IMR-90 (cell line): ENCODE data around the gene B9D1. TPM values are rescaled to one million over a fixed set of nuclear protein-coding genes. Genes with fewer than 3 reads are reported as not detected.

Experiments
- ATAC-seq: fragments of 200-7000 bp; cut with Tn5 transposase; 2 replicates; pipeline ENCODE4 v1.9.1; 2020; ENCODE audit warnings: low read depth, mild to moderate bottlenecking, moderate library complexity
- BruUV-seq: library from RNA; stranded (reverse); fragments of 400-500 nt; replicated peaks from 2 replicates; lab custom pipeline; 2021; lab: Mats Ljungman, UMichigan
- CTCF ChIA-PET: fragments of 300-600 bp; formaldehyde crosslinking; extraction: SDS; loops from one replicate; lab custom pipeline; 2021; ENCODE audit warnings: antibody characterized with exemption; lab: Yijun Ruan, JAX
- POLR2A ChIA-PET: fragments of 300-600 bp; sonication (Branson Sonifier 250); formaldehyde crosslinking; loops from one replicate; lab custom pipeline; 2022; ENCODE audit warnings: antibody characterized with exemption; ENCODE audit not compliant: unreplicated experiment; lab: Charles Lee
- DNase-seq: peaks from one replicate; pipeline ENCODE4 v3.0.0; 2013
- H2AFZ ChIP-seq: replicated peaks from 2 replicates; pipeline ENCODE3; 2013; ENCODE audit warnings: low read length, mild to moderate bottlenecking; ENCODE audit not compliant: poor library complexity
- H2AK5ac ChIP-seq: 2 replicates; pipeline ENCODE4 v1.6.1; 2013; ENCODE audit warnings: low read depth, low read length, inconsistent platforms
- H2AK9ac ChIP-seq: replicated peaks from 2 replicates; pipeline ENCODE3; 2013; ENCODE audit warnings: mild to moderate bottlenecking, low read depth, low read length, moderate library complexity; ENCODE audit not compliant: poor library complexity
- H2BK120ac ChIP-seq: 2 replicates; pipeline ENCODE4 v1.6.1; 2013; ENCODE audit warnings: low read depth, low read length, inconsistent platforms
- H2BK15ac ChIP-seq: 3 replicates; pipeline ENCODE4 v1.6.1; 2013; ENCODE audit warnings: low read depth, low read length, inconsistent platforms
- H2BK20ac ChIP-seq: 2 replicates; pipeline ENCODE4 v1.6.1; 2013; ENCODE audit warnings: low read depth, mild to moderate bottlenecking, inconsistent platforms, low read length, moderate library complexity
- H2BK5ac ChIP-seq: 2 replicates; pipeline ENCODE4 v1.6.1; 2013; ENCODE audit warnings: mild to moderate bottlenecking, low read depth, low read length, inconsistent platforms; ENCODE audit not compliant: poor library complexity, severe bottlenecking
- H3K14ac ChIP-seq: replicated peaks from 2 replicates; pipeline ENCODE4 v1.6.1; 2013; ENCODE audit warnings: low read depth, low read length, inconsistent platforms
- H3K18ac ChIP-seq: 2 replicates; pipeline ENCODE4 v1.6.1; 2013; ENCODE audit warnings: low read depth, low read length, control low read depth
- H3K23ac ChIP-seq: 2 replicates; pipeline ENCODE4 v1.6.1; 2013; ENCODE audit warnings: low read depth, low read length, inconsistent platforms
- H3K27ac ChIP-seq: 2 replicates; pipeline ENCODE4 v1.5.1; 2013; ENCODE audit warnings: mild to moderate bottlenecking, control low read depth, low read length; ENCODE audit not compliant: insufficient read depth
- H3K27me3 ChIP-seq: 2 replicates; pipeline ENCODE4 v1.6.1; 2013; ENCODE audit warnings: low read length; ENCODE audit not compliant: control insufficient read depth, insufficient read depth
- H3K36me3 ChIP-seq: 2 replicates; pipeline ENCODE4 v1.6.1; 2013; ENCODE audit warnings: low read length, mixed read lengths; ENCODE audit not compliant: control insufficient read depth, insufficient read depth
- H3K4ac ChIP-seq: 2 replicates; pipeline ENCODE4 v1.6.1; 2013; ENCODE audit warnings: low read depth, low read length, inconsistent platforms
- H3K4me1 ChIP-seq: 2 replicates; pipeline ENCODE4 v1.6.1; 2013; ENCODE audit warnings: low read length, mixed read lengths; ENCODE audit not compliant: control insufficient read depth, insufficient read depth
- H3K4me2 ChIP-seq: 2 replicates; pipeline ENCODE4 v1.6.1; 2013; ENCODE audit warnings: low read depth, mild to moderate bottlenecking, control low read depth, low read length, moderate library complexity
- H3K4me3 ChIP-seq: 2 replicates; pipeline ENCODE4 v1.5.1; 2013; ENCODE audit warnings: low read depth, mild to moderate bottlenecking, control low read depth, low read length, moderate library complexity; ENCODE audit not compliant: insufficient read depth
- H3K56ac ChIP-seq: 2 replicates; pipeline ENCODE4 v1.6.1; 2013; ENCODE audit warnings: low read length, inconsistent platforms; ENCODE audit not compliant: insufficient read depth; ENCODE audit errors: extremely low read depth
- H3K79me1 ChIP-seq, 2 experiments: 2 replicates each; pipeline ENCODE4 v1.6.1; 2013; ENCODE audit warnings: low read length in 2 of 2, inconsistent platforms in 1 of 2, low read depth in 1 of 2
- H3K9ac ChIP-seq: 2 replicates; pipeline ENCODE4 v1.6.1; 2013; ENCODE audit warnings: low read depth, low read length, control low read depth
- H3K9me1 ChIP-seq: 2 replicates; pipeline ENCODE4 v1.6.1; 2013; ENCODE audit warnings: low read length, inconsistent platforms; ENCODE audit not compliant: insufficient read depth
- H3K9me3 ChIP-seq: 2 replicates; pipeline ENCODE4 v1.6.1; 2013; ENCODE audit warnings: low read length; ENCODE audit not compliant: control insufficient read depth, insufficient read depth
- H4K20me1 ChIP-seq: 2 replicates; pipeline ENCODE4 v1.6.1; 2013; ENCODE audit warnings: low read length, inconsistent platforms; ENCODE audit not compliant: insufficient read depth
- H4K5ac ChIP-seq: 2 replicates; pipeline ENCODE4 v1.6.1; 2013; ENCODE audit warnings: mild to moderate bottlenecking, low read depth, low read length, control low read depth
- H4K8ac ChIP-seq, 2 experiments: 2 replicates each; pipeline ENCODE4 v1.6.1; 2013; ENCODE audit warnings: low read depth in 2 of 2, low read length in 2 of 2, control low read depth in 1 of 2, inconsistent platforms in 1 of 2
- H4K91ac ChIP-seq: 2 replicates; pipeline ENCODE4 v1.6.1; 2013; ENCODE audit warnings: low read depth, low read length, inconsistent platforms; ENCODE audit not compliant: insufficient read depth
- BHLHE40 ChIP-seq: fragments of 150-350 bp; IDR thresholded peaks from 2 replicates; pipeline ENCODE4 v1.6.1; 2016; ENCODE audit warnings: mild to moderate bottlenecking, low read depth, low read length
- CHD1 ChIP-seq: IDR thresholded peaks from 2 replicates; pipeline ENCODE4 v1.6.1; 2012; ENCODE audit warnings: low read depth, low read length, improper control_type of control experiment
- CTCF ChIP-seq: conservative IDR thresholded peaks from 2 replicates; pipeline ENCODE4 v1.5.1; 2012; ENCODE audit warnings: mild to moderate bottlenecking, low read depth, low read length, improper control_type of control experiment
- MAFK ChIP-seq: IDR thresholded peaks from 2 replicates; pipeline ENCODE4 v1.6.1; 2012; ENCODE audit warnings: low read depth, low read length, improper control_type of control experiment
- MAZ ChIP-seq: IDR thresholded peaks from 2 replicates; pipeline ENCODE4 v1.6.1; 2012; ENCODE audit warnings: low read depth, mild to moderate bottlenecking, low read length, improper control_type of control experiment, moderate library complexity, borderline replicate concordance
- POLR2A ChIP-seq: IDR thresholded peaks from 2 replicates; pipeline ENCODE4 v1.6.1; 2012; ENCODE audit warnings: mild to moderate bottlenecking, low read depth, low read length
- RAD21 ChIP-seq: IDR thresholded peaks from 2 replicates; pipeline ENCODE4 v1.6.1; 2012; ENCODE audit warnings: low read length, improper control_type of control experiment
- RCOR1 ChIP-seq: IDR thresholded peaks from 2 replicates; pipeline ENCODE4 v1.6.1; 2012; ENCODE audit warnings: mild to moderate bottlenecking, low read length, improper control_type of control experiment; ENCODE audit not compliant: insufficient replicate concordance
- RFX5 ChIP-seq: IDR thresholded peaks from 2 replicates; pipeline ENCODE4 v1.8.0; 2012; ENCODE audit warnings: low read depth, mild to moderate bottlenecking, low read length, moderate library complexity
- WGBS, 2 experiments: methylation state at CpG; one replicate each; pipeline versions ENCODE4 v1.1.5 to v1.1.7; 2013; ENCODE audit warnings: missing lambda C conversion rate in 2 of 2; ENCODE audit not compliant: insufficient read length in 1 of 2; ENCODE audit errors: extremely low coverage in 2 of 2; 5-methylcytosine and 5-hydroxymethylcytosine counted together
- dilution Hi-C: fragments of 300-500 bp; cut with HindIII; formaldehyde crosslinking; loops from one replicate; pipeline ENCODE4 v1.14.3; 2018; ENCODE audit warnings: low sequenced_read_pairs; ENCODE audit not compliant: unreplicated experiment
- in situ Hi-C: fragments of 300-500 bp; cut with MboI; formaldehyde crosslinking; loops from 3 replicates; pipeline ENCODE4 v1.14.3; 2019; ENCODE audit warnings: low sequenced_read_pairs, inconsistent platforms, mixed read lengths
- intact Hi-C: fragments of 100-400 bp; cut with micrococcal nuclease; formaldehyde crosslinking; loops from 2 replicates; pipeline ENCODE4 v1.10.0; 2022
- polyA plus RNA-seq, 3 experiments: library from polyadenylated mRNA; depleted of rRNA; stranded (reverse); fragments of >200 nt; gene quantifications; 2 replicates each; pipeline ENCODE4 v1.2.3, GENCODE V29; 2012; ENCODE audit warnings: low replicate concordance in 1 of 3
- total RNA-seq: library from RNA; depleted of rRNA; stranded (reverse); fragments of >200 nt; gene quantifications from 2 replicates; pipeline ENCODE4 v1.2.3, GENCODE V29; 2012

Gene B9D1
- total and polyA plus RNA-seq, 2 of the 4 experiments (the other 2 are of a cell fraction) = 42.5 to 43.8 TPM

DNA sequence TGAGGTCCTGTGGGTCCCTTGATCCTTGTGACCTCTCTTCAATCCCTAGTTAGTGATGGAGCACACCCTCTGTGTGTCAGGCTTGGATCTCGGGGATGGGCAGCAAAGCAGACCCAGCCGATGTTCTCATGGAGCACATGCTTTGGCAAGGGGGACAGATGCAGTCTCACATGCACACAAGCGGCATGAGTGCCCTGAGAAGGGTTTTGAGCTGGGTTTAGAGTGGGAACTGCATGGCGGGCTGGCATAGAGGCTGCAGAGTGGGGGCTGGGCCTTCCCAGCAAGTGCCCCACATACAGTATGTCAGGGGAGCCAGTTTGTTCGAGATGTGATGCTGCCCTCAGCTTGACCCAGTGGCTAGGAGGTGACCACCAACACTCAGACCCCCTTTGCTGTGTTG is 41.6 kb downstream of the B9D1 start:
- no peak overlapping the region for H3K56ac ChIP-seq
- ATAC-seq (no peak), DNase-seq (no peak)
- H3K9me3 ChIP-seq = no peaks in the 10 kb centered on the region
- H3K9me1 ChIP-seq = peaks cover 10% of the 10 kb centered on the region
- H2BK5ac ChIP-seq = no peak overlapping the region
- intact Hi-C loops (no loop called here), in situ Hi-C loops (no loop called here), dilution Hi-C loops (no loop called here)
- TF ChIP-seq CTCF (no peak), POLR2A (no peak), RCOR1 (no peak), RFX5 (no peak), RAD21 (no peak), MAZ (no peak), BHLHE40 (no peak), MAFK (no peak), CHD1 (no peak)
- H3K4me3 ChIP-seq = no peak overlapping the region
- ChIA-PET CTCF (interaction anchor here (0.8 to 1.0 kb wide), 2 partner anchors 10 to 30 kb away, joined by 3 to 4 read pairs; no protein-coding TSS in a partner anchor), POLR2A (no interaction called here)
- H2BK120ac ChIP-seq = no peak overlapping the region
- no peak overlapping the region for H4K5ac ChIP-seq
- H4K20me1 ChIP-seq = peaks cover 4% of the 10 kb centered on the region; the same call in 1 of the 2 replicates
- no peak overlapping the region for H3K14ac ChIP-seq
- no peak overlapping the region for H3K27ac ChIP-seq
- H2AK5ac ChIP-seq = no peak overlapping the region
- H2BK15ac ChIP-seq = no peak overlapping the region
- H3K36me3 ChIP-seq = peaks cover 12% of the 10 kb centered on the region; the same call in 1 of the 2 replicates
- H4K8ac ChIP-seq = no peak overlapping the region
- H3K9ac ChIP-seq = no peak overlapping the region
- H3K18ac ChIP-seq = no peak overlapping the region
- no peak overlapping the region for H4K91ac ChIP-seq
- BruUV-seq = no TSS peak
- 100% methylated on average over 2 of the region's 5 CpGs; no CpG with 5 or more reads in 1 of the 2 experiments for WGBS, 2 experiments
- no peak overlapping the region for H2AFZ ChIP-seq
- peaks cover 6% of the 10 kb centered on the region for H3K4me1 ChIP-seq
- H3K4ac ChIP-seq = no peak overlapping the region
- H2AK9ac ChIP-seq = peak overlapping the region; percentile 5
- H2BK20ac ChIP-seq = no peak overlapping the region
- no peak overlapping the region for H3K23ac ChIP-seq
- no peak overlapping the region for H3K4me2 ChIP-seq
- peaks cover 5 to 33% of the 10 kb centered on the region in 2 experiments; a peak in 3 of 4 replicates for H3K79me1 ChIP-seq
- no peaks in the 10 kb centered on the region for H3K27me3 ChIP-seq
